ENCODE results near the gene PLA2G2C. TPM values are rescaled to one million over a fixed set of nuclear protein-coding genes. Genes with fewer than 3 reads are reported as not detected.

The PLA2G2C gene
- total and polyA plus RNA-seq, 2 of the 13 experiments (the other 11 are each of a cell fraction or from before 2014, with no cell fraction given), result not detected

DNA sequence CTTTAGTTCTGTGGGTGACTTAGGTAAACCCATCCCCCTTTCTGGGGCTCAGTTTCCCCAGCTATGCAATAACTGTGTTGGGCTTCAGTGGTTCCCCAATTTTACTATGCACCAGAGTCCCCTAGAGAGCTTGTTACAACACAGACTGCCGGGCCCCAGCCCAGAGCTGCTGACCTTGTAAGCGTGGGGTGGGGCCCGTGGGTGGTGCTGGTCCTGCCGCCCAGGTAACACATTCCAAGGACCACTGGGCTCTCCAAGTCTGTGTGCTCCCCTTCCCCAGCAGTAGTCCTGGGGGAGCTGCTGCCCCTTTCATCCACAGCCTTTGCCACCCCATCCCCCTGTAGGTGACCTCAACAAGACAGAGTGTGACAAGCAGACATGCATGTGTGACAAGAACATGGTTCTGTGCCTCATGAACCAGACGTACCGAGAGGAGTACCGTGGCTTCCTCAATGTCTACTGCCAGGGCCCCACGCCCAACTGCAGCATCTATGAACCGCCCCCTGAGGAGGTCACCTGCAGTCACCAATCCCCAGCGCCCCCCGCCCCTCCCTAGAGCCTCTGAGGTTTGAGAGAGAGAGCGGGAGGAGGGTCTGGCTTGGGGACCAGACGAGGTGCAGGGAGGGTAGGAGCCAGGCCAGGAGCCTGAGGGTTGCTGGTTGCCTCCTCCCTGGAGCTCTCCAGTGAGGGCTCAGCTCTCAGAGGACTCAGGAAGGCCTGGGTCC, 38.3 kb downstream of the PLA2G2C start:
- CTCF ChIA-PET (ENCODE audit: low intra/inter-chr PET ratio, low total read pairs), result no interaction called here
- Histone ChIP-seq H3K27ac (ENCODE audit: extremely low read length, insufficient read depth, low read length) (no peak overlapping the region), H3K4me1 (ENCODE audit: insufficient read depth, low read length) (peaks cover 19% of the 10 kb centered on the region), H4K20me1 (ENCODE audit: insufficient read depth, low read length) (no peaks in the 10 kb centered on the region), H3K4me3 (replicated peaks in 1 of 3; ENCODE audit: insufficient read depth in 1 of 3, low read depth in 2 of 3, low read length in 3 of 3) (no peak overlapping the region), H3K36me3 (replicated peaks in 1 of 2; ENCODE audit: control insufficient read depth in 1 of 2, insufficient read depth in 2 of 2, low read length in 2 of 2) (no peaks in the 10 kb centered on the region), H3K9ac (ENCODE audit: insufficient read depth, low read depth, low read length) (no peak overlapping the region), H3K79me2 (ENCODE audit: insufficient read depth, low read length) (no peaks in the 10 kb centered on the region), H3K27me3 (ENCODE audit: control insufficient read depth in 1 of 2, insufficient read depth in 2 of 2, low read length in 2 of 2) (peaks cover 1 to 2% of the 10 kb centered on the region in 2 experiments; a peak in 3 of 5 replicates), H2AFZ (ENCODE audit: low read length) (no peak overlapping the region), H3K4me2 (ENCODE audit: low read depth, low read length) (no peak overlapping the region), H3K9me3 (ENCODE audit: low read length) (no peaks in the 10 kb centered on the region)
- ATAC-seq (no peak), DNase-seq (ENCODE audit: low spot score) (no peak), FAIRE-seq (no peak)
- in situ Hi-C loops (cut with HindIII; ENCODE audit: extremely low pct_ligation_motif_present, low pct_unique_long_range_greater_than_20kb) (no loop called here), intact Hi-C loops (cut with micrococcal nuclease; ENCODE audit: unreplicated experiment) (no loop called here)
- POLR2A ChIA-PET, result no interaction called here
- TF ChIP-seq, protein P1, sequence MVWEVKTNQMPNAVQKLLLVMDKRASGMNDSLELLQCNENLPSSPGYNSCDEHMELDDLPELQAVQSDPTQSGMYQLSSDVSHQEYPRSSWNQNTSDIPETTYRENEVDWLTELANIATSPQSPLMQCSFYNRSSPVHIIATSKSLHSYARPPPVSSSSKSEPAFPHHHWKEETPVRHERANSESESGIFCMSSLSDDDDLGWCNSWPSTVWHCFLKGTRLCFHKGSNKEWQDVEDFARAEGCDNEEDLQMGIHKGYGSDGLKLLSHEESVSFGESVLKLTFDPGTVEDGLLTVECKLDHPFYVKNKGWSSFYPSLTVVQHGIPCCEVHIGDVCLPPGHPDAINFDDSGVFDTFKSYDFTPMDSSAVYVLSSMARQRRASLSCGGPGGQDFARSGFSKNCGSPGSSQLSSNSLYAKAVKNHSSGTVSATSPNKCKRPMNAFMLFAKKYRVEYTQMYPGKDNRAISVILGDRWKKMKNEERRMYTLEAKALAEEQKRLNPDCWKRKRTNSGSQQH (CRISPR knock-in tag; IDR thresholded peaks at IDR 0.05; ENCODE audit: low read depth), result no peak
- TF ChIP-seq RBM22 (optimal IDR thresholded peaks at IDR 0.05; ENCODE audit: low read length) (no peak), IRX3 (CRISPR knock-in tag; IDR thresholded peaks at IDR 0.05; ENCODE audit: borderline replicate concordance, low read depth) (no peak), ZNF546 (CRISPR knock-in tag; conservative IDR thresholded peaks at IDR 0.05) (no peak), PLRG1 (conservative IDR thresholded peaks at IDR 0.05) (no peak), HOXD1 (CRISPR knock-in tag; IDR thresholded peaks at IDR 0.05) (no peak), ZNF839 (CRISPR knock-in tag; IDR thresholded peaks at IDR 0.05; ENCODE audit: borderline replicate concordance) (no peak), ZNF441 (CRISPR knock-in tag; IDR thresholded peaks at IDR 0.05; ENCODE audit: borderline replicate concordance) (no peak)
- TF ChIP-seq, protein P2, sequence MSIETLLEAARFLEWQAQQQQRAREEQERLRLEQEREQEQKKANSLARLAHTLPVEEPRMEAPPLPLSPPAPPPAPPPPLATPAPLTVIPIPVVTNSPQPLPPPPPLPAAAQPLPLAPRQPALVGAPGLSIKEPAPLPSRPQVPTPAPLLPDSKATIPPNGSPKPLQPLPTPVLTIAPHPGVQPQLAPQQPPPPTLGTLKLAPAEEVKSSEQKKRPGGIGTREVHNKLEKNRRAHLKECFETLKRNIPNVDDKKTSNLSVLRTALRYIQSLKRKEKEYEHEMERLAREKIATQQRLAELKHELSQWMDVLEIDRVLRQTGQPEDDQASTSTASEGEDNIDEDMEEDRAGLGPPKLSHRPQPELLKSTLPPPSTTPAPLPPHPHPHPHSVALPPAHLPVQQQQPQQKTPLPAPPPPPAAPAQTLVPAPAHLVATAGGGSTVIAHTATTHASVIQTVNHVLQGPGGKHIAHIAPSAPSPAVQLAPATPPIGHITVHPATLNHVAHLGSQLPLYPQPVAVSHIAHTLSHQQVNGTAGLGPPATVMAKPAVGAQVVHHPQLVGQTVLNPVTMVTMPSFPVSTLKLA (IDR thresholded peaks at IDR 0.05), result no peak
- 33% methylated on average over 3 of the region's 13 CpGs for WGBS (ENCODE audit: low lambda C conversion rate)
- BruUV-seq (replicated peaks), result no TSS peak

All from HepG2 (cell line).